Panc1 (cell line): Measurements from ENCODE around the gene HCST. TPM values are rescaled to one million over a fixed set of nuclear protein-coding genes. Genes with fewer than 3 reads are reported as not detected.
A peak's percentile ranks its signal among the peaks of the same experiment; 100 is the strongest.

Source experiments
- ATAC-seq: fragments of 200-7000 bp; cut with Tn5 transposase; 2 replicates; pipeline ENCODE4 v1.9.1; 2020; ENCODE audit warnings: mild to moderate bottlenecking, moderate library complexity
- Bru-seq: library from RNA; stranded (reverse); fragments of 400-500 nt; gene quantifications from one replicate; lab custom pipeline; 2021; lab: Mats Ljungman, UMichigan
- BruChase-seq, 2 experiments: library from RNA; stranded (reverse); fragments of 400-500 nt; gene quantifications; one replicate each; lab custom pipeline; 2021; lab: Mats Ljungman, UMichigan
- BruUV-seq: library from RNA; stranded (reverse); fragments of 400-500 nt; replicated peaks from 2 replicates; lab custom pipeline; 2021; lab: Mats Ljungman, UMichigan
- CTCF ChIA-PET: fragments of 300-600 bp; sonication (Branson Sonifier 250); formaldehyde crosslinking; loops from one replicate; lab custom pipeline; 2022; ENCODE audit warnings: antibody characterized with exemption; lab: Charles Lee
- POLR2A ChIA-PET: fragments of 300-600 bp; sonication (Branson Sonifier 250); formaldehyde crosslinking; loops from one replicate; lab custom pipeline; 2022; ENCODE audit warnings: antibody characterized with exemption; lab: Charles Lee
- DNase-seq: peaks from one replicate; pipeline ENCODE4 v3.0.0-alpha.2; 2010; ENCODE audit warnings: low read depth, low spot score
- H3K27ac ChIP-seq: 2 replicates; pipeline ENCODE4 v1.5.1; 2011; ENCODE audit warnings: mild to moderate bottlenecking, low read length, inconsistent platforms
- H3K27me3 ChIP-seq: fragments of 200-500 bp; sonication (Bioruptor generic); 2 replicates; pipeline ENCODE4 v1.6.0; 2014; ENCODE audit warnings: low read length, inconsistent platforms; ENCODE audit not compliant: control insufficient read depth, insufficient read depth
- H3K36me3 ChIP-seq: fragments of 200-500 bp; sonication (Bioruptor generic); 2 replicates; pipeline ENCODE4 v1.5.1; 2014; ENCODE audit warnings: inconsistent platforms, mild to moderate bottlenecking, low read length, moderate library complexity; ENCODE audit not compliant: control insufficient read depth, insufficient read depth
- H3K4me1 ChIP-seq: 2 replicates; pipeline ENCODE4 v1.5.1; 2011; ENCODE audit warnings: inconsistent platforms, mild to moderate bottlenecking, low read length, moderate library complexity; ENCODE audit not compliant: control insufficient read depth, insufficient read depth
- H3K4me3 ChIP-seq, 2 experiments: 2 replicates each; pipeline ENCODE4 v1.5.1; 2011 to 2012; ENCODE audit warnings: low read depth in 2 of 2, low read length in 2 of 2, mild to moderate bottlenecking in 2 of 2, inconsistent platforms in 1 of 2, moderate library complexity in 1 of 2
- H3K9me3 ChIP-seq: fragments of 200-500 bp; sonication (Bioruptor generic); 2 replicates; pipeline ENCODE4 v1.5.1; 2014; ENCODE audit warnings: low read depth, mild to moderate bottlenecking, inconsistent platforms, low read length, moderate library complexity; ENCODE audit not compliant: control insufficient read depth, insufficient read depth
- CTCF ChIP-seq: fragments of 450-650 bp; IDR thresholded peaks from 2 replicates; pipeline ENCODE4 v1.5.1; 2017; ENCODE audit warnings: mild to moderate bottlenecking
- POLR2AphosphoS5 ChIP-seq: IDR thresholded peaks from 2 replicates; pipeline ENCODE4 v1.6.1; 2012; ENCODE audit warnings: mild to moderate bottlenecking, low read depth, low read length, moderate library complexity
- REST ChIP-seq, 2 experiments: IDR thresholded peaks; 2 replicates each; pipeline ENCODE4 v1.6.1; 2011 to 2012; ENCODE audit warnings: low read depth in 2 of 2, control low read depth in 1 of 2, low read length in 1 of 2, mild to moderate bottlenecking in 1 of 2, moderate library complexity in 1 of 2; ENCODE audit not compliant: insufficient read depth in 1 of 2
- SIN3A ChIP-seq: IDR thresholded peaks from 2 replicates; pipeline ENCODE4 v1.6.1; 2012; ENCODE audit warnings: low read depth, mild to moderate bottlenecking, low read length, moderate library complexity, borderline replicate concordance; ENCODE audit not compliant: insufficient read depth
- TCF7L2 ChIP-seq: IDR thresholded peaks from 2 replicates; pipeline ENCODE4 v1.6.1; 2011; ENCODE audit warnings: mild to moderate bottlenecking, low read depth, low read length, inconsistent platforms
- in situ Hi-C: cut with HindIII; loops from 2 replicates; pipeline ENCODE4 v1.10.0; 2016; ENCODE audit warnings: low sequenced_read_pairs, low pct_unique_long_range_greater_than_20kb
- intact Hi-C: fragments of 100-400 bp; cut with micrococcal nuclease; formaldehyde crosslinking; loops from one replicate; pipeline ENCODE4 v1.10.0; 2022; ENCODE audit not compliant: unreplicated experiment
- long read RNA-seq: library from polyadenylated mRNA; unstranded; transcript quantifications from one replicate; pipeline ENCODE4 v2.0.0, GENCODE V29; 2021; ENCODE audit not compliant: unreplicated experiment
- polyA plus RNA-seq: library from polyadenylated mRNA; unstranded; fragments of >200 nt; gene quantifications from one replicate; pipeline ENCODE4 v1.2.1, GENCODE V29; 2012; ENCODE audit warnings: missing spikeins; ENCODE audit not compliant: insufficient read length
- total RNA-seq: library from RNA; stranded (reverse); gene quantifications from one replicate; pipeline ENCODE4 v1.2.1, GENCODE V29; 2021; ENCODE audit not compliant: unreplicated experiment

Gene HCST
- total RNA-seq (2.9 TPM), Bru-seq, nascent RNA (percentile 30 among the genes with signal in this experiment), BruChase-seq, experiment 1, labeled RNA remaining after a 2-hour chase (percentile 37 among the genes with signal in this experiment), BruChase-seq, experiment 2, labeled RNA remaining after a 6-hour chase (percentile 40 among the genes with signal in this experiment)
- polyA plus RNA-seq = 4.7 TPM
- long read RNA-seq, partial matches to known transcripts = 0 of 2 reads
- long read RNA-seq, other reads (novel, unspliced or antisense) = 2 of 2 reads

DNA sequence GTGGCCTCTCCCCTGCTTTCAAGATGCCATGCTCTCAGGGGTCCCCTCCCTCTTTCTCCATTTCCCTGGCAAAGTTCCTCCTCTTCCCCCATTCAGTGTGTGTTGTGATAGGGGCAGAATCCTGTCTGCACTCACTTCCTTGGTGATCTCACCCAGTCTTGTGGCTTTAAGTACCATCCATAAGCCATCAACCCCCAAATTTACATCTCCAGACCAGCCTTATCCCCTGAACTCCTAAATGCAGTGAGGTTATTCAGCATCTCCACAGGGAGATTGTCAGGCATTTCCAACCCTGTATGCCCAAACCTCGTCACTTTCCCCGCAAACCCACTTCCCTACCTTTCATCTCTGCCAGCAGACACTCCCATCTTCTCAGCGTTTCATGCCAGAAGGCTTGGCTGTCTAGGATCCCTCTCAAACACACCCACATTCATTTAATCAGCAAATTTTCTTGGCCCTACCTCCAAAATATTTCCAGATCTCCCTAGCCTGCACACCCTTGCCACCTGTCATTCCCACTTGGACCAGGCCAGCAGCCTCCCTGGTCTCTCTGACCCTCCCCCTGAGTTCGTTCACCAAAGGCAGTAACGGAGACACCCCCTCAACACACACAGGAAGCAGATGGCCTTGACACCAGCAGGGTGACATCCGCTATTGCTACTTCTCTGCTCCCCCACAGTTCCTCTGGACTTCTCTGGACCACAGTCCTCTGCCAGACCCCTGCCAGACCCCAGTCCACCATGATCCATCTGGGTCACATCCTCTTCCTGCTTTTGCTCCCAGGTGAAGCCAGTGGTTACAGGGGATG lies at the start of gene HCST:
HCST (plus strand) TSS at position 676 of the 808 bp plus-strand sequence; CDS start at position 741, 65 bp downstream.
- intact Hi-C loops (no loop called here), in situ Hi-C loops (loop anchor here (10.0 kb wide), 1 partner anchor 67 kb away; no protein-coding TSS in a partner anchor)
- DNase-seq (no peak), ATAC-seq (no peak)
- POLR2A ChIA-PET = interaction anchor here (0.6 kb wide), 1 partner anchor 824 kb away, joined by 3 read pairs; no protein-coding TSS in a partner anchor
- TF ChIP-seq SIN3A (no peak), TCF7L2 (no peak), REST (IDR thresholded peaks at IDR 0.05; ENCODE audit: insufficient read depth in 1 of 2, low read depth in 2 of 2, low read length in 1 of 2) (no peak)
- no peaks in the 10 kb centered on the region for H3K27me3 ChIP-seq
- no peaks in the 10 kb centered on the region for H3K36me3 ChIP-seq
- no TSS peak for BruUV-seq
- peak within 1 kb of the TSS; percentile 36 to 90 for H3K4me3 ChIP-seq
- H3K9me3 ChIP-seq = no peaks in the 10 kb centered on the region
- CTCF ChIA-PET = no interaction called here
- peaks cover 23% of the 10 kb centered on the region for H3K4me1 ChIP-seq
- peak within 1 kb of the TSS; percentile 36; the same call in 1 of the 2 replicates for H3K27ac ChIP-seq

DNA sequence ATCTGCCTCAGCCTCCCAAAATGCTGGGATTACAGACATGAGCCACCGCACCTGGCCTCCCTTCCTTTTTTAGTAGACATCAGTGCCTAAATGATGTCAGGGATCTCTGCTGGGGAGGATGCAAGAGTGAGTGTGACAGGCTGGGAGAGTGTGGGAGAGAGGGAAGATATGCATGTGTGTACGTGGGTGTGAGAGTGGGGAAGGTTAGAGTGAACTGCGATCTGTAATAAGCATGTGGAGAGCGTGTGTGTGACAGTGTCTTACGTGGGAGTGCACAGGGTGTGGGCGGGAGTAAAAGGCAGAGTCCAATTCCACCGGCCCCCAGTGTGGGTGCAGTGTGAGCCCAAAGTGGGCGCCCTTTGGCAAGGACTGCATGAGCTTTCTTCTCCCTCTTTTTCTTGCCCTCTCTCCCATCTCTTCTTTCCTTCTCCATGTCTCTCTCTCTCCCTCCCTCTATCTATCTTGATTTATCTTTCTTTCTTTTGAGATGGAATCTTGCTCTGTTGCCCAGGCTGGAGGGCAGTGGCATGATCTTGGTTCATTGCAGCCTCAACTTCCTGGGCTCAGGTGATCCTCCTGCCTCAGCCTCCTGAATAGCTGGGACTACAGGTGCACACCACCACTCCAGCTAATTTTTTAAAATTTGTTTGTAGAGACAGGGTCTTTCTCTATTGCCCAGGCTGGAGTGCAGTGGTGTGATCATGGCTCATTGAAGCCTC lies 49.1 kb upstream of the HCST start:
- Histone ChIP-seq H3K27ac (no peak overlapping the region), H3K9me3 (no peaks in the 10 kb centered on the region), H3K4me3 (no peak overlapping the region), H3K4me1 (peaks cover 6% of the 10 kb centered on the region; the same call in 1 of the 2 replicates), H3K27me3 (no peaks in the 10 kb centered on the region), H3K36me3 (no peaks in the 10 kb centered on the region)
- ChIA-PET CTCF (interaction anchor here (0.6 kb wide), 2 partner anchors 34 to 171 kb away, joined by 3 to 11 read pairs; no protein-coding TSS in a partner anchor), POLR2A (interaction anchor here (0.7 kb wide), 1 partner anchor 144 kb away, joined by 4 read pairs; no protein-coding TSS in a partner anchor)
- no peak for TF ChIP-seq TCF7L2
- no peak for TF ChIP-seq POLR2AphosphoS5
- no peak for TF ChIP-seq SIN3A
- TF ChIP-seq CTCF = no peak
- no peak for TF ChIP-seq REST (IDR thresholded peaks at IDR 0.05; ENCODE audit: insufficient read depth in 1 of 2, low read depth in 2 of 2, low read length in 1 of 2)
- ATAC-seq = no peak
- intact Hi-C loops = no loop called here
- no peak for DNase-seq
- in situ Hi-C loops = loop anchor here (10.0 kb wide), 1 partner anchor 62 kb away; no protein-coding TSS in a partner anchor
- no TSS peak for BruUV-seq
